GM12878 (cell line): ENCODE measurements around the gene CFAP90. TPM values are rescaled to one million over a fixed set of nuclear protein-coding genes. Genes with fewer than 3 reads are reported as not detected.

Experiments
- ATAC-seq: fragments of 200-7000 bp; cut with Tn5 transposase; 3 replicates; pipeline ENCODE4 v1.9.1; 2020; ENCODE audit warnings: mild to moderate bottlenecking, moderate library complexity
- BruUV-seq: library from RNA; stranded (reverse); fragments of 400-500 nt; replicated peaks from 2 replicates; lab custom pipeline; 2021; lab: Mats Ljungman, UMichigan
- CTCF ChIA-PET: fragments of 300-600 bp; sonication (Branson Sonifier 250); formaldehyde crosslinking; extraction: SDS; loops from one replicate; lab custom pipeline; 2021; ENCODE audit warnings: inconsistent platforms; lab: Yijun Ruan, JAX
- POLR2A ChIA-PET: fragments of 350-600 bp; formaldehyde crosslinking; extraction: SDS; loops from one replicate; lab custom pipeline; 2021; ENCODE audit warnings: inconsistent platforms; lab: Charles Lee
- RAD21 ChIA-PET: fragments of 300-600 bp; sonication (Branson Sonifier 250); formaldehyde crosslinking; loops from one replicate; lab custom pipeline; 2023; ENCODE audit warnings: antibody characterized with exemption; ENCODE audit not compliant: unreplicated experiment; lab: Charles Lee
- SMC1A ChIA-PET: fragments of 300-600 bp; sonication (Branson Sonifier 250); formaldehyde crosslinking; loops from one replicate; lab custom pipeline; 2023; ENCODE audit not compliant: unreplicated experiment, uncharacterized antibody; lab: Charles Lee
- DNase-seq: peaks from one replicate; pipeline ENCODE4 v3.0.0-alpha.2; 2011; ENCODE audit warnings: low read depth, low spot score
- FAIRE-seq: peaks from 3 replicates; lab custom pipeline; 2011; peaks lifted over from hg19 to GRCh38; lab: Jason Lieb, UNC
- H2AFZ ChIP-seq: 2 replicates; pipeline ENCODE4 v1.6.0; 2011; ENCODE audit warnings: low read depth, low read length, control low read depth; ENCODE audit not compliant: control insufficient read depth
- H3K27ac ChIP-seq: 2 replicates; pipeline ENCODE4 v1.5.1; 2011; ENCODE audit warnings: control low read depth; ENCODE audit not compliant: control insufficient read depth, insufficient read depth
- H3K27me3 ChIP-seq, 2 experiments: replicated peaks in 1 of 2; 2 replicates each; pipeline versions ENCODE4 v1.6.0 to v1.6.1; 2011; ENCODE audit warnings: low read length in 1 of 2; ENCODE audit not compliant: control insufficient read depth in 2 of 2, insufficient read depth in 2 of 2
- H3K36me3 ChIP-seq, 2 experiments: 2 replicates each; pipeline ENCODE4 v1.5.1; 2011; ENCODE audit warnings: low read length in 1 of 2; ENCODE audit not compliant: control insufficient read depth in 2 of 2, insufficient read depth in 2 of 2
- H3K4me1 ChIP-seq: 2 replicates; pipeline ENCODE4 v1.6.1; 2011; ENCODE audit warnings: mild to moderate bottlenecking, low read length, moderate library complexity, mixed read lengths; ENCODE audit not compliant: control insufficient read depth, insufficient read depth
- H3K4me2 ChIP-seq: 2 replicates; pipeline ENCODE4 v1.6.0; 2011; ENCODE audit warnings: control low read depth; ENCODE audit not compliant: control insufficient read depth, insufficient read depth
- H3K4me3 ChIP-seq: fragments of 200-600 bp; sonication (generic); 2 replicates; pipeline ENCODE4 v1.5.1; 2016
- H3K79me2 ChIP-seq: 2 replicates; pipeline ENCODE4 v1.6.0; 2011; ENCODE audit warnings: low read length; ENCODE audit not compliant: control insufficient read depth, insufficient read depth
- H3K9ac ChIP-seq: 2 replicates; pipeline ENCODE4 v1.8.0; 2011; ENCODE audit warnings: low read length, control low read depth, mixed read lengths; ENCODE audit not compliant: control insufficient read depth, insufficient read depth
- H3K9me3 ChIP-seq: replicated peaks from 3 replicates; pipeline ENCODE4 v1.5.1; 2011; ENCODE audit warnings: mild to moderate bottlenecking, low read length; ENCODE audit not compliant: control insufficient read depth, insufficient read depth
- H4K20me1 ChIP-seq: 2 replicates; pipeline ENCODE4 v1.6.0; 2011; ENCODE audit not compliant: control insufficient read depth, insufficient read depth
- BCL11A ChIP-seq: IDR thresholded peaks from 2 replicates; pipeline ENCODE4 v1.6.1; 2011; ENCODE audit warnings: low read depth, low read length
- ESRRA ChIP-seq: IDR thresholded peaks from 2 replicates; pipeline ENCODE4 v1.6.1; 2012; ENCODE audit warnings: mild to moderate bottlenecking, low read length, improper control_type of control experiment
- HCFC1 ChIP-seq: fragments of 150-350 bp; IDR thresholded peaks from 2 replicates; pipeline ENCODE4 v1.6.1; 2014; ENCODE audit warnings: low read length
- HDAC2 ChIP-seq: fragments of 200-600 bp; sonication (generic); IDR thresholded peaks from 2 replicates; pipeline ENCODE4 v1.6.1; 2017
- MTA3 ChIP-seq: IDR thresholded peaks from 2 replicates; pipeline ENCODE4 v1.6.1; 2012; ENCODE audit warnings: low read length, inconsistent platforms, borderline replicate concordance
- MXI1 ChIP-seq: fragments of 150-350 bp; IDR thresholded peaks from 2 replicates; pipeline ENCODE4 v1.6.1; 2011; ENCODE audit warnings: low read depth, mild to moderate bottlenecking, inconsistent platforms, low read length, improper control_type of control experiment
- NBN ChIP-seq: fragments of 450-650 bp; IDR thresholded peaks from 2 replicates; pipeline ENCODE4 v1.6.1; 2016
- SMAD5 ChIP-seq: IDR thresholded peaks from 2 replicates; pipeline ENCODE4 v1.6.1; 2016; ENCODE audit warnings: antibody characterized with exemption, low read depth
- SMARCA5 ChIP-seq: fragments of 450-650 bp; IDR thresholded peaks from 2 replicates; pipeline ENCODE4 v1.6.1; 2017; ENCODE audit warnings: mild to moderate bottlenecking
- SREBF2 ChIP-seq: IDR thresholded peaks from 2 replicates; pipeline ENCODE4 v1.6.1; 2012; ENCODE audit warnings: mild to moderate bottlenecking, low read length
- SRF ChIP-seq, 2 experiments: IDR thresholded peaks; 2 replicates each; pipeline ENCODE4 v1.6.1; 2011; ENCODE audit warnings: low read depth in 2 of 2, low read length in 2 of 2, mild to moderate bottlenecking in 1 of 2, moderate library complexity in 1 of 2
- TCF7 ChIP-seq: IDR thresholded peaks from 2 replicates; pipeline ENCODE4 v1.6.1; 2014; ENCODE audit warnings: antibody characterized with exemption, borderline replicate concordance
- WRNIP1 ChIP-seq: IDR thresholded peaks from 2 replicates; pipeline ENCODE4 v1.6.1; 2011; ENCODE audit warnings: low read depth, low read length, improper control_type of control experiment, borderline replicate concordance
- ZBED1 ChIP-seq: IDR thresholded peaks from 2 replicates; pipeline ENCODE4 v1.6.1; 2016; ENCODE audit warnings: borderline replicate concordance
- ZNF274 ChIP-seq: IDR thresholded peaks from one replicate; pipeline ENCODE4 v1.8.0; 2011; ENCODE audit not compliant: insufficient read length, insufficient read depth
- WGBS: methylation state at CpG from one replicate; pipeline ENCODE4 v1.1.6; 2016; ENCODE audit warnings: low lambda C conversion rate; ENCODE audit not compliant: insufficient replicate concordance, insufficient coverage; ENCODE audit errors: missing lambda C conversion rate; 5-methylcytosine and 5-hydroxymethylcytosine counted together
- in situ Hi-C: fragments of 300-500 bp; cut with MboI; formaldehyde crosslinking; loops from 9 replicates; pipeline ENCODE4 v1.14.3; 2018; ENCODE audit warnings: mixed read lengths
- intact Hi-C: fragments of 100-400 bp; cut with micrococcal nuclease; formaldehyde crosslinking; loops from one replicate; pipeline ENCODE4 v1.14.2; 2022; ENCODE audit not compliant: unreplicated experiment
- polyA plus RNA-seq, 11 experiments: library from polyadenylated mRNA; depleted of rRNA in 4 of 11; unstranded in 6 of 11; stranded (reverse) in 5 of 11; fragments of >200 nt; fragmentation: Nextera tagmentation in 4 of 11; fragmentation: Illumina TruSeq in 1 of 11; extraction: Ambion mirVana in 4 of 11; extraction: Trizol in 1 of 11; gene quantifications; 1 replicate in 1 of 11; 2 replicates in 10 of 11; pipeline versions ENCODE4 v1.2.1 to v1.2.3, GENCODE V29; 2011 to 2016; ENCODE audit warnings: inconsistent platforms in 2 of 11, missing spikeins in 2 of 11, low read depth in 1 of 11
- total RNA-seq, 4 experiments: library from RNA; depleted of rRNA in 3 of 4; stranded (reverse); fragments of >200 nt in 3 of 4; fragmentation: Illumina TruSeq in 1 of 4; extraction: Trizol in 1 of 4; gene quantifications; 2 replicates each; pipeline versions ENCODE4 v1.2.1 to v1.2.3, GENCODE V29; 2013 to 2021
- TF ChIP-seq, protein P1 (sequence below): fragments of 450-650 bp; conservative IDR thresholded peaks from 2 replicates; pipeline ENCODE4 v1.6.1; 2017; ENCODE audit warnings: mild to moderate bottlenecking, moderate library complexity
- TF ChIP-seq, protein P2 (sequence below): fragments of 450-650 bp; IDR thresholded peaks from 2 replicates; pipeline ENCODE4 v1.6.1; 2018; ENCODE audit warnings: borderline replicate concordance, mild to moderate bottlenecking; ENCODE audit not compliant: partially characterized antibody
- TF ChIP-seq, protein P3 (sequence below): fragments of 450-650 bp; IDR thresholded peaks from 2 replicates; pipeline ENCODE4 v1.6.1; 2018; ENCODE audit warnings: mild to moderate bottlenecking, low read depth, moderate library complexity; ENCODE audit not compliant: partially characterized antibody

Gene CFAP90
- total and polyA plus RNA-seq, 10 of the 15 experiments (the other 5 are each of a cell fraction or from before 2014, with no cell fraction given), result not detected

DNA sequence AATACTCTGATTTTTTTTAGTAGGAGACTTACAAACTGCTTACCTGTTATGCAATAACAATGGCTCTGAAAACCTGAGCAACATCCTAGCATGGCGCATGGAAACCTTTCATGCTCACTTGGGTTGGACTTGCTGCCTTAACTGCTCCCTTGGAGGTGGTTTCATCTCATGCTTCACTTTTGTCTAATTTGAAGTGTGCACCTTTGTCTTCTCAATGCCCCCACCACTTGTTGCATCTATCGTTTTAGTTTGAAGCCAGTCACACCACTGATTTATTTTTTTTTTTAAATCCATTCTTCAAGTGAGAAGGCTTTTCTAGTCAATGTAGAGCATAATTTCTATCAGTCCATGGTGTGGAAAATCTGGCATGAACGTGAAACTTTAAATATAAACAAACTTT is 63.2 kb downstream of the CFAP90 start (continued):
- TF ChIP-seq, protein P1, sequence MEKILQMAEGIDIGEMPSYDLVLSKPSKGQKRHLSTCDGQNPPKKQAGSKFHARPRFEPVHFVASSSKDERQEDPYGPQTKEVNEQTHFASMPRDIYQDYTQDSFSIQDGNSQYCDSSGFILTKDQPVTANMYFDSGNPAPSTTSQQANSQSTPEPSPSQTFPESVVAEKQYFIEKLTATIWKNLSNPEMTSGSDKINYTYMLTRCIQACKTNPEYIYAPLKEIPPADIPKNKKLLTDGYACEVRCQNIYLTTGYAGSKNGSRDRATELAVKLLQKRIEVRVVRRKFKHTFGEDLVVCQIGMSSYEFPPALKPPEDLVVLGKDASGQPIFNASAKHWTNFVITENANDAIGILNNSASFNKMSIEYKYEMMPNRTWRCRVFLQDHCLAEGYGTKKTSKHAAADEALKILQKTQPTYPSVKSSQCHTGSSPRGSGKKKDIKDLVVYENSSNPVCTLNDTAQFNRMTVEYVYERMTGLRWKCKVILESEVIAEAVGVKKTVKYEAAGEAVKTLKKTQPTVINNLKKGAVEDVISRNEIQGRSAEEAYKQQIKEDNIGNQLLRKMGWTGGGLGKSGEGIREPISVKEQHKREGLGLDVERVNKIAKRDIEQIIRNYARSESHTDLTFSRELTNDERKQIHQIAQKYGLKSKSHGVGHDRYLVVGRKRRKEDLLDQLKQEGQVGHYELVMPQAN, result no peak

DNA sequence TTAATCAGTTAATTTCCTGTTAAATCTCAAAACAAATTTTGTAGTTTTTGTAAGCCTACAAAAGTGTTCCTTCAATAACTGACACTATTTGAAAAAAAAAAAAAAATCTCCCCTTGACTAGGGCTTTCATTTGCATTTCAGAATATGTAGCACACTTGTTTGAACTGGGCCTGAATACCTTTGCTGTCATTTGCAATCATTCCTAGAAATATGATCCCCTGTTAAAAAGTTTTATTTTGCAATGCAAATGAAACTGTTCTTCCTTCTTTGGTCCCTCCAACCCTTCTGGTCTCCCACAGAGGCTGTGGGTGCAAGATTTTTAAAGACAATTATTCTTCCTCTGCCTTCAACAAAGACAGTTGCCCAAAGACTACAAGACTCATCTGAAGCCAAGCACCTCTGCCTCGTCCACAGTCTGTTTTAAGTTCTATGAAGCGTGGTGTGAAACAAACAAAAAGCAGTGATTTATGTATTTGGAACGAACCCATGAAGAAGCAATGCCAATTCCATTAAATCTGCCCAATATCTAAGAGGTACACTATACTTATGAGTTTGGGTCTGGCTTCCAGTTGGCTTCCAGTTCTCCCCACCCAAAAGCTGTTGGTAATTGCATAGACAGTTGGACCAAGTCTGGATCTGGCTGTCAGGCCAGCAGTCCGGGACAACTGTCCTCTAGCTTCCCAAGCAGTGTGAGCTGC is 66.1 kb downstream of the CFAP90 start:
- POLR2A ChIA-PET, result no interaction called here
- CTCF ChIA-PET, result no interaction called here
- no peak for ATAC-seq
- no peak overlapping the region for H3K27ac ChIP-seq
- no peak overlapping the region for H3K4me2 ChIP-seq
- no peaks in the 10 kb centered on the region for H4K20me1 ChIP-seq
- no peak overlapping the region for H3K9ac ChIP-seq
- H3K79me2 ChIP-seq, result no peaks in the 10 kb centered on the region
- BruUV-seq, result no TSS peak
- H3K4me1 ChIP-seq, result no peaks in the 10 kb centered on the region; the same call in 1 of the 2 replicates
- DNase-seq, result no peak
- SMC1A ChIA-PET, result interaction anchor here (0.8 kb wide), 1 partner anchor 10 kb away, joined by 3 read pairs; no protein-coding TSS in a partner anchor
- 2% methylated on average over 4 of the region's 4 CpGs for WGBS
- RAD21 ChIA-PET, result no interaction called here
- H3K9me3 ChIP-seq, result no peaks in the 10 kb centered on the region
- intact Hi-C loops (no loop called here), in situ Hi-C loops (no loop called here)
- H3K36me3 ChIP-seq, result no peaks in the 10 kb centered on the region
- no peak for FAIRE-seq
- H3K4me3 ChIP-seq, result no peak overlapping the region
- no peak overlapping the region for H2AFZ ChIP-seq
- H3K27me3 ChIP-seq, result no peaks in the 10 kb centered on the region
- TF ChIP-seq ESRRA (no peak), BCL11A (no peak), SREBF2 (no peak), NBN (no peak), SMARCA5 (no peak), HCFC1 (no peak), SMAD5 (no peak), ZNF274 (no peak), WRNIP1 (no peak), HDAC2 (no peak), SRF (IDR thresholded peaks at IDR 0.05; ENCODE audit: low read depth in 2 of 2, low read length in 2 of 2) (no peak), ZBED1 (no peak), TCF7 (no peak), MXI1 (no peak), MTA3 (no peak)
- TF ChIP-seq, protein P2, sequence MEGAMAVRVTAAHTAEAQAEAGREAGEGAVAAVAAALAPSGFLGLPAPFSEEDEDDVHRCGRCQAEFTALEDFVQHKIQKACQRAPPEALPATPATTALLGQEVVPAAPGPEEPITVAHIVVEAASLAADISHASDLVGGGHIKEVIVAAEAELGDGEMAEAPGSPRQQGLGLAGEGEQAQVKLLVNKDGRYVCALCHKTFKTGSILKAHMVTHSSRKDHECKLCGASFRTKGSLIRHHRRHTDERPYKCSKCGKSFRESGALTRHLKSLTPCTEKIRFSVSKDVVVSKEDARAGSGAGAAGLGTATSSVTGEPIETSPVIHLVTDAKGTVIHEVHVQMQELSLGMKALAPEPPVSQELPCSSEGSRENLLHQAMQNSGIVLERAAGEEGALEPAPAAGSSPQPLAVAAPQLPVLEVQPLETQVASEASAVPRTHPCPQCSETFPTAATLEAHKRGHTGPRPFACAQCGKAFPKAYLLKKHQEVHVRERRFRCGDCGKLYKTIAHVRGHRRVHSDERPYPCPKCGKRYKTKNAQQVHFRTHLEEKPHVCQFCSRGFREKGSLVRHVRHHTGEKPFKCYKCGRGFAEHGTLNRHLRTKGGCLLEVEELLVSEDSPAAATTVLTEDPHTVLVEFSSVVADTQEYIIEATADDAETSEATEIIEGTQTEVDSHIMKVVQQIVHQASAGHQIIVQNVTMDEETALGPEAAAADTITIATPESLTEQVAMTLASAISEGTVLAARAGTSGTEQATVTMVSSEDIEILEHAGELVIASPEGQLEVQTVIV, result no peak
- TF ChIP-seq, protein P3, sequence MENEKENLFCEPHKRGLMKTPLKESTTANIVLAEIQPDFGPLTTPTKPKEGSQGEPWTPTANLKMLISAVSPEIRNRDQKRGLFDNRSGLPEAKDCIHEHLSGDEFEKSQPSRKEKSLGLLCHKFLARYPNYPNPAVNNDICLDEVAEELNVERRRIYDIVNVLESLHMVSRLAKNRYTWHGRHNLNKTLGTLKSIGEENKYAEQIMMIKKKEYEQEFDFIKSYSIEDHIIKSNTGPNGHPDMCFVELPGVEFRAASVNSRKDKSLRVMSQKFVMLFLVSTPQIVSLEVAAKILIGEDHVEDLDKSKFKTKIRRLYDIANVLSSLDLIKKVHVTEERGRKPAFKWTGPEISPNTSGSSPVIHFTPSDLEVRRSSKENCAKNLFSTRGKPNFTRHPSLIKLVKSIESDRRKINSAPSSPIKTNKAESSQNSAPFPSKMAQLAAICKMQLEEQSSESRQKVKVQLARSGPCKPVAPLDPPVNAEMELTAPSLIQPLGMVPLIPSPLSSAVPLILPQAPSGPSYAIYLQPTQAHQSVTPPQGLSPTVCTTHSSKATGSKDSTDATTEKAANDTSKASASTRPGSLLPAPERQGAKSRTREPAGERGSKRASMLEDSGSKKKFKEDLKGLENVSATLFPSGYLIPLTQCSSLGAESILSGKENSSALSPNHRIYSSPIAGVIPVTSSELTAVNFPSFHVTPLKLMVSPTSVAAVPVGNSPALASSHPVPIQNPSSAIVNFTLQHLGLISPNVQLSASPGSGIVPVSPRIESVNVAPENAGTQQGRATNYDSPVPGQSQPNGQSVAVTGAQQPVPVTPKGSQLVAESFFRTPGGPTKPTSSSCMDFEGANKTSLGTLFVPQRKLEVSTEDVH, result no peak
